ENCODE results near the gene DIP2C.

DNA sequence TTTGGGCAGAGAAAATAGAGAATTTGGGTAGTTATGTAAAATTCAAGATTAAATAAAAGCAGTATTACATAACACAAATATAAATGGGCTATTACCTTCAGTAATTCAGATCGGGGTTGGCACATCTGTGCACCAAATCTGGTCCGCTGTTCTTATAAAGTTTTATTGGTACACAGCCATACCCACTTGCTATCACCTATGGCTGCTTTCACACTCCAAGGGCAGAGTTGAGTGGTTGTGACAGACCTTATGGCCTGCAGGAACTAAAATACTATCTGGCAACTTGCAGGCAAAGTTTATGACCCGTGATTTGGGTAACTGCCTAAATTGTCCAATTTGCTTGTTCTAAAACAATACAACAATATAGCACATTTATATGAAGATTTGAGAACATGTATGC, 249.3 kb downstream of the DIP2C start:
- no peak for TF ChIP-seq POLR2A (IDR thresholded peaks at IDR 0.05)
- TF ChIP-seq, protein P1, sequence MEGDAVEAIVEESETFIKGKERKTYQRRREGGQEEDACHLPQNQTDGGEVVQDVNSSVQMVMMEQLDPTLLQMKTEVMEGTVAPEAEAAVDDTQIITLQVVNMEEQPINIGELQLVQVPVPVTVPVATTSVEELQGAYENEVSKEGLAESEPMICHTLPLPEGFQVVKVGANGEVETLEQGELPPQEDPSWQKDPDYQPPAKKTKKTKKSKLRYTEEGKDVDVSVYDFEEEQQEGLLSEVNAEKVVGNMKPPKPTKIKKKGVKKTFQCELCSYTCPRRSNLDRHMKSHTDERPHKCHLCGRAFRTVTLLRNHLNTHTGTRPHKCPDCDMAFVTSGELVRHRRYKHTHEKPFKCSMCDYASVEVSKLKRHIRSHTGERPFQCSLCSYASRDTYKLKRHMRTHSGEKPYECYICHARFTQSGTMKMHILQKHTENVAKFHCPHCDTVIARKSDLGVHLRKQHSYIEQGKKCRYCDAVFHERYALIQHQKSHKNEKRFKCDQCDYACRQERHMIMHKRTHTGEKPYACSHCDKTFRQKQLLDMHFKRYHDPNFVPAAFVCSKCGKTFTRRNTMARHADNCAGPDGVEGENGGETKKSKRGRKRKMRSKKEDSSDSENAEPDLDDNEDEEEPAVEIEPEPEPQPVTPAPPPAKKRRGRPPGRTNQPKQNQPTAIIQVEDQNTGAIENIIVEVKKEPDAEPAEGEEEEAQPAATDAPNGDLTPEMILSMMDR (IDR thresholded peaks at IDR 0.05): no peak
